Mesothelial cell of epicardium (in vitro differentiated cells): ENCODE measurements around the gene ARFGEF3. TPM values are rescaled to one million over a fixed set of nuclear protein-coding genes. Genes with fewer than 3 reads are reported as not detected.

ENCODE experiments used
- DNase-seq, 2 experiments: peaks; one replicate each; pipeline ENCODE4 v3.0.0; 2021; ENCODE audit warnings: low spot score in 2 of 2; ENCODE audit not compliant: unreplicated experiment in 2 of 2
- H3K27ac Mint-ChIP-seq: 2 replicates; pipeline ENCODE4 v1.8.0; 2021; ENCODE audit warnings: mixed read lengths
- H3K27me3 Mint-ChIP-seq: 2 replicates; pipeline ENCODE4 v1.8.0; 2021; ENCODE audit warnings: low read depth, mixed read lengths
- H3K36me3 Mint-ChIP-seq: 2 replicates; pipeline ENCODE4 v1.8.0; 2021; ENCODE audit warnings: mixed read lengths
- H3K4me1 Mint-ChIP-seq: 2 replicates; pipeline ENCODE4 v1.8.0; 2021; ENCODE audit warnings: mixed read lengths
- H3K4me3 Mint-ChIP-seq: 2 replicates; pipeline ENCODE4 v1.8.0; 2021; ENCODE audit warnings: mild to moderate bottlenecking, moderate library complexity, mixed read lengths
- H3K9me3 Mint-ChIP-seq: 2 replicates; pipeline ENCODE4 v1.8.0; 2021; ENCODE audit warnings: mixed read lengths
- CTCF ChIP-seq: fragments of 200-600 bp; sonication (generic); IDR thresholded peaks from one replicate; pipeline ENCODE4 v1.5.0; 2021; ENCODE audit warnings: antibody characterized with exemption; ENCODE audit not compliant: unreplicated experiment
- total RNA-seq: library from RNA; stranded (reverse); gene quantifications from 3 replicates; pipeline ENCODE4 v1.2.1, GENCODE V29; 2021

The ARFGEF3 gene
- total RNA-seq, 1 donor from 2014 or later: 6.1 TPM

GRCh38 chr6:138248011-138248410, 86.3 kb downstream of the ARFGEF3 start:
- H3K27me3 Mint-ChIP-seq: no peaks in the 10 kb centered on the region
- no peak for DNase-seq
- H3K9me3 Mint-ChIP-seq: no peaks in the 10 kb centered on the region

GRCh38 chr6:138248878-138249277, 87.1 kb downstream of the ARFGEF3 start:
- no peak for DNase-seq
- H3K4me3 Mint-ChIP-seq: no peak overlapping the region
- H3K36me3 Mint-ChIP-seq: no peaks in the 10 kb centered on the region
- TF ChIP-seq CTCF: no peak
- H3K4me1 Mint-ChIP-seq: no peaks in the 10 kb centered on the region
- H3K27me3 Mint-ChIP-seq: no peaks in the 10 kb centered on the region
- no peak overlapping the region for H3K27ac Mint-ChIP-seq
- H3K9me3 Mint-ChIP-seq: no peaks in the 10 kb centered on the region

More at GRCh38 chr6:138248011-138248410, 86.3 kb downstream of the ARFGEF3 start:
- no peak overlapping the region for H3K27ac Mint-ChIP-seq
- no peaks in the 10 kb centered on the region for H3K4me1 Mint-ChIP-seq
- TF ChIP-seq CTCF: no peak
- H3K36me3 Mint-ChIP-seq: no peaks in the 10 kb centered on the region
- H3K4me3 Mint-ChIP-seq: no peak overlapping the region

GRCh38 chr6:138250053-138250452, 88.3 kb downstream of the ARFGEF3 start:
- H3K36me3 Mint-ChIP-seq: no peaks in the 10 kb centered on the region
- DNase-seq: no peak
- no peaks in the 10 kb centered on the region for H3K4me1 Mint-ChIP-seq
- no peaks in the 10 kb centered on the region for H3K9me3 Mint-ChIP-seq
- no peak overlapping the region for H3K27ac Mint-ChIP-seq
- H3K27me3 Mint-ChIP-seq: no peaks in the 10 kb centered on the region
- no peak for TF ChIP-seq CTCF
- H3K4me3 Mint-ChIP-seq: no peak overlapping the region

GRCh38 chr6:138250513-138251247, 88.9 kb downstream of the ARFGEF3 start:
- no peak for TF ChIP-seq CTCF
- H3K27ac Mint-ChIP-seq: no peak overlapping the region

GRCh38 chr6:138253731-138254130, 92.0 kb downstream of the ARFGEF3 start:
- H3K27me3 Mint-ChIP-seq: no peaks in the 10 kb centered on the region
- H3K9me3 Mint-ChIP-seq: no peaks in the 10 kb centered on the region
- no peak overlapping the region for H3K4me3 Mint-ChIP-seq
- H3K36me3 Mint-ChIP-seq: peaks cover 3% of the 10 kb centered on the region
- no peak for DNase-seq
- no peaks in the 10 kb centered on the region for H3K4me1 Mint-ChIP-seq
- no peak for TF ChIP-seq CTCF
- H3K27ac Mint-ChIP-seq: no peak overlapping the region

More at GRCh38 chr6:138250513-138251247, 88.9 kb downstream of the ARFGEF3 start:
- no peak overlapping the region for H3K4me3 Mint-ChIP-seq
- DNase-seq: no peak
- no peaks in the 10 kb centered on the region for H3K4me1 Mint-ChIP-seq
- no peaks in the 10 kb centered on the region for H3K27me3 Mint-ChIP-seq
- H3K36me3 Mint-ChIP-seq: peaks cover under 1% of the 10 kb centered on the region
- no peaks in the 10 kb centered on the region for H3K9me3 Mint-ChIP-seq

GRCh38 chr6:138255443-138255842, 93.7 kb downstream of the ARFGEF3 start:
- Mint-ChIP-seq H3K27ac (no peak overlapping the region), H3K9me3 (no peaks in the 10 kb centered on the region), H3K4me1 (no peaks in the 10 kb centered on the region), H3K27me3 (no peaks in the 10 kb centered on the region), H3K4me3 (no peak overlapping the region), H3K36me3 (peaks cover 3% of the 10 kb centered on the region)
- TF ChIP-seq CTCF: no peak
- DNase-seq: no peak
